ENCODE data around the gene CELF2. TPM values are rescaled to one million over a fixed set of nuclear protein-coding genes. Genes with fewer than 3 reads are reported as not detected.

CELF2 gene
- total and polyA plus RNA-seq, 2 of the 4 experiments (the other 2 are of a cell fraction): 3.5 to 6.6 TPM

GRCh38 chr10:11276449-11276990, 258.8 kb downstream of the CELF2 start:
- no peak overlapping the region for H3K4me2 ChIP-seq (ENCODE audit: low read depth, low read length)
- intact Hi-C loops (cut with micrococcal nuclease): no loop called here
- POLR2A ChIA-PET (ENCODE audit: unreplicated experiment): interaction anchor here (0.6 kb wide), 1 partner anchor 11 kb away, joined by 3 read pairs; no protein-coding TSS in a partner anchor

More at GRCh38 chr10:11276449-11276990, 258.8 kb downstream of the CELF2 start:
- H4K91ac ChIP-seq (ENCODE audit: insufficient read depth, low read depth, low read length): no peak overlapping the region
- no peak overlapping the region for H3K18ac ChIP-seq (ENCODE audit: low read depth, low read length)
- CTCF ChIA-PET: no interaction called here
- H4K5ac ChIP-seq (ENCODE audit: low read depth, low read length): no peak overlapping the region
- no peak overlapping the region for H3K4me3 ChIP-seq (ENCODE audit: insufficient read depth, low read depth, low read length)
- no peaks in the 10 kb centered on the region for H3K4me1 ChIP-seq (ENCODE audit: control insufficient read depth, insufficient read depth, low read length)
- no peak overlapping the region for H2BK20ac ChIP-seq (ENCODE audit: low read depth, low read length)
- no peak overlapping the region for H3K14ac ChIP-seq (replicated peaks; ENCODE audit: low read depth, low read length)
- no peak overlapping the region for H2AK5ac ChIP-seq (ENCODE audit: low read depth, low read length)
- H4K20me1 ChIP-seq (ENCODE audit: insufficient read depth, low read length): no peaks in the 10 kb centered on the region
- no peak overlapping the region for H3K56ac ChIP-seq (ENCODE audit: extremely low read depth, insufficient read depth, low read length)
- no peaks in the 10 kb centered on the region for H3K9me1 ChIP-seq (ENCODE audit: insufficient read depth, low read length)
- no peak overlapping the region for H3K9ac ChIP-seq (ENCODE audit: low read depth, low read length)
- 80% methylated on average over 2 of the region's 10 CpGs; no CpG with 5 or more reads in 1 of the 2 experiments for WGBS, 2 experiments (ENCODE audit: extremely low coverage in 2 of 2, insufficient read length in 1 of 2)
- H3K27ac ChIP-seq (ENCODE audit: insufficient read depth, low read length): no peak overlapping the region
- no peak overlapping the region for H2AFZ ChIP-seq (replicated peaks; ENCODE audit: low read length, poor library complexity)
- dilution Hi-C loops (cut with HindIII; ENCODE audit: low sequenced_read_pairs, unreplicated experiment) (no loop called here), in situ Hi-C loops (cut with MboI; ENCODE audit: low sequenced_read_pairs) (loop anchor here (10.0 kb wide), 2 partner anchors 1672 to 1942 kb away; no protein-coding TSS in a partner anchor)
- H3K9me3 ChIP-seq (ENCODE audit: control insufficient read depth, insufficient read depth, low read length): 0 out of 2 replicates have a peak, but pooled peaks cover 2% of the 10 kb centered on the region
- H2AK9ac ChIP-seq (replicated peaks; ENCODE audit: low read depth, low read length, poor library complexity): no peak overlapping the region
- H3K79me1 ChIP-seq (ENCODE audit: low read depth in 1 of 2, low read length in 2 of 2): no peaks in the 10 kb centered on the region
- no peak overlapping the region for H2BK5ac ChIP-seq (ENCODE audit: low read depth, low read length, poor library complexity, severe bottlenecking)
- DNase-seq (no peak), ATAC-seq (ENCODE audit: low read depth) (no peak)
- TF ChIP-seq RCOR1 (IDR thresholded peaks at IDR 0.05; ENCODE audit: insufficient replicate concordance, low read length) (no peak), SMC3 (IDR thresholded peaks at IDR 0.05; ENCODE audit: low read depth, low read length) (no peak), POLR2A (IDR thresholded peaks at IDR 0.05; ENCODE audit: low read depth, low read length) (no peak), MAFK (IDR thresholded peaks at IDR 0.05; ENCODE audit: low read depth, low read length) (no peak), RFX5 (IDR thresholded peaks at IDR 0.05; ENCODE audit: low read depth, low read length) (no peak), FOS (IDR thresholded peaks at IDR 0.05; ENCODE audit: low read depth, low read length) (no peak)
- no peaks in the 10 kb centered on the region for H3K36me3 ChIP-seq (ENCODE audit: control insufficient read depth, insufficient read depth, low read length)
- no peak overlapping the region for H3K23ac ChIP-seq (ENCODE audit: low read depth, low read length)
- H3K27me3 ChIP-seq (ENCODE audit: control insufficient read depth, insufficient read depth, low read length): no peaks in the 10 kb centered on the region; the same call in 1 of the 2 replicates
- H2BK120ac ChIP-seq (ENCODE audit: low read depth, low read length): no peak overlapping the region
- BruUV-seq (replicated peaks): no TSS peak
- no peak overlapping the region for H4K8ac ChIP-seq (ENCODE audit: low read depth in 2 of 2, low read length in 2 of 2)
- no peak overlapping the region for H3K4ac ChIP-seq (ENCODE audit: low read depth, low read length)
- no peak overlapping the region for H2BK15ac ChIP-seq (ENCODE audit: low read depth, low read length)
